Keratinocyte (primary cell): ENCODE measurements around the gene UBLCP1.

Experiments used
- EZH2 ChIP-seq: IDR thresholded peaks from one replicate; pipeline ENCODE4 v1.6.1; 2012; ENCODE audit warnings: inconsistent platforms, mild to moderate bottlenecking, low read length, moderate library complexity
- TF ChIP-seq, protein P1 (sequence below), 3 experiments: IDR thresholded peaks in 1 of 3; conservative IDR thresholded peaks in 1 of 3; optimal IDR thresholded peaks in 1 of 3; 2 replicates in 2 of 3; 3 replicates in 1 of 3; pipeline versions ENCODE3 to v1.5.1; 2011; ENCODE audit warnings: low read length in 3 of 3, mild to moderate bottlenecking in 3 of 3, moderate library complexity in 2 of 3, control low read depth in 1 of 3, inconsistent platforms in 1 of 3; ENCODE audit not compliant: insufficient read depth in 2 of 3; ENCODE audit errors: extremely low read depth in 1 of 3

- TF ChIP-seq, protein P1, sequence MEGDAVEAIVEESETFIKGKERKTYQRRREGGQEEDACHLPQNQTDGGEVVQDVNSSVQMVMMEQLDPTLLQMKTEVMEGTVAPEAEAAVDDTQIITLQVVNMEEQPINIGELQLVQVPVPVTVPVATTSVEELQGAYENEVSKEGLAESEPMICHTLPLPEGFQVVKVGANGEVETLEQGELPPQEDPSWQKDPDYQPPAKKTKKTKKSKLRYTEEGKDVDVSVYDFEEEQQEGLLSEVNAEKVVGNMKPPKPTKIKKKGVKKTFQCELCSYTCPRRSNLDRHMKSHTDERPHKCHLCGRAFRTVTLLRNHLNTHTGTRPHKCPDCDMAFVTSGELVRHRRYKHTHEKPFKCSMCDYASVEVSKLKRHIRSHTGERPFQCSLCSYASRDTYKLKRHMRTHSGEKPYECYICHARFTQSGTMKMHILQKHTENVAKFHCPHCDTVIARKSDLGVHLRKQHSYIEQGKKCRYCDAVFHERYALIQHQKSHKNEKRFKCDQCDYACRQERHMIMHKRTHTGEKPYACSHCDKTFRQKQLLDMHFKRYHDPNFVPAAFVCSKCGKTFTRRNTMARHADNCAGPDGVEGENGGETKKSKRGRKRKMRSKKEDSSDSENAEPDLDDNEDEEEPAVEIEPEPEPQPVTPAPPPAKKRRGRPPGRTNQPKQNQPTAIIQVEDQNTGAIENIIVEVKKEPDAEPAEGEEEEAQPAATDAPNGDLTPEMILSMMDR (optimal IDR thresholded peaks at IDR 0.05 in 1 of 3, IDR thresholded peaks at IDR 0.05 in 1 of 3, conservative IDR thresholded peaks at IDR 0.05 in 1 of 3; ENCODE audit: extremely low read depth in 1 of 3, insufficient read depth in 2 of 3, low read length in 3 of 3) = no peak
- TF ChIP-seq EZH2 = no peak
These were observed 45.9 kb upstream of the UBLCP1 start for GRCh38 chr5:159217236-159217635.
